Measurements from ENCODE around the gene KCNK1. TPM values are rescaled to one million over a fixed set of nuclear protein-coding genes. Genes with fewer than 3 reads are reported as not detected.

KCNK1 gene
- total RNA-seq, 1 donor from 2014 or later, result 6.3 TPM

DNA sequence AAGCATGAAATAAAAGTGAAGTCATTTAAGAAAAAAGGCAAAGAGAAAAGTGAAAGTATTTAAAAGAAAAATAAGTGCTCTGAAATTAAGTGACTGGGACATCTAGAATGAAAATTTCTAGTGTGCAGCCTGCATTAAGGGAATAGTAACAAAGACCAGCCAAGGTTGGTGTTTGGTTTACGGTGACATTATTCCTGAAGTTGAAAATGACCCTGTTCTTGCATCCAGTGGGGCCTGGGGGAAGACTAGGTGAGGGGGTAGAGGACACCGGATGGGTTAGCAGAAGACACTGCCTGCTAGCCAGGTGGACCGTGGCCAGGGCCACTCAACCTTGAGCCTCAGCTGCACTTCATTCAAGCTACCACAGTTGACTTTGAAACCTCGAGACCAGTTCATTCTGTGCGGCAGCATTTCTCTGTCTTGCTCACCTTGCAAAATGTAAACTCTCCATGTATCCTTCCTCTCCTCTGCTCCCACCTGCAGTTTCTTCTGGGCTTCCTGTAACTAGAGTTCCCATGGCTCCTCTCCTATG, 14.3 kb upstream of the KCNK1 start:
- Histone ChIP-seq H3K27me3 (ENCODE audit: control insufficient read depth, insufficient read depth, low read length) (peaks cover 2% of the 10 kb centered on the region), H3K36me3 (ENCODE audit: control insufficient read depth, insufficient read depth, low read length) (no peaks in the 10 kb centered on the region), H3K4me3 (ENCODE audit: low read depth, low read length) (no peak overlapping the region)
- no peak for DNase-seq (ENCODE audit: low read depth)
- TF ChIP-seq CTCF (IDR thresholded peaks at IDR 0.05; ENCODE audit: insufficient read depth, low read length, poor library complexity, severe bottlenecking), result no peak

- H3K36me3 ChIP-seq (ENCODE audit: control insufficient read depth, insufficient read depth, low read length), result no peaks in the 10 kb centered on the region
- TF ChIP-seq CTCF (IDR thresholded peaks at IDR 0.05; ENCODE audit: insufficient read depth, low read length, poor library complexity, severe bottlenecking), result no peak
- peaks cover 2% of the 10 kb centered on the region for H3K27me3 ChIP-seq (ENCODE audit: control insufficient read depth, insufficient read depth, low read length)
- H3K4me3 ChIP-seq (ENCODE audit: low read depth, low read length), result no peak overlapping the region
- no peak for DNase-seq (ENCODE audit: low read depth)
Observed at GRCh38 chr1:233600488-233600887, 13.4 kb upstream of the KCNK1 start.

- no peak for DNase-seq (ENCODE audit: low read depth)
- TF ChIP-seq CTCF (IDR thresholded peaks at IDR 0.05; ENCODE audit: insufficient read depth, low read length, poor library complexity, severe bottlenecking), result no peak
- H3K27me3 ChIP-seq (ENCODE audit: control insufficient read depth, insufficient read depth, low read length), result peaks cover 2% of the 10 kb centered on the region
- no peaks in the 10 kb centered on the region for H3K36me3 ChIP-seq (ENCODE audit: control insufficient read depth, insufficient read depth, low read length)
- no peak overlapping the region for H3K4me3 ChIP-seq (ENCODE audit: low read depth, low read length)
Observed at GRCh38 chr1:233603478-233603877, 10.4 kb upstream of the KCNK1 start.

DNA sequence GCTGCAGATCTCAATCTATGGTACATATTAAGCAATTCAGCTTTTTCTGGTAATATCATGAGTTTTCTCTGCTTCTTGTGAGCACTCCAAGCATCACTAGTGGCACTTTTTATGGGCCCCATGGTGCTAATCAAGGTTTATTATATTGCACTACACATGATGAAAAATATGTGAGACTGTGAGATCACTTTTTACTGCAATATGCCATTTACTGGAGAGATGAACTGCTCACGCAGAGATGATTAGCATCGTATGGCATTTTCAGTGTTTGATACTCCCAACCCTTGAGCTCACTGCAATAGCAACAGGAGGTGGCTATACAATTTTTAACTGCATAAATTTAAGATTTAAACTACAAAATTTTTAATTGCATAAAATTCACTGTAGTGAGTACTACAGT, 8.7 kb upstream of the KCNK1 start:
- Histone ChIP-seq H3K27me3 (ENCODE audit: control insufficient read depth, insufficient read depth, low read length) (peaks cover 2% of the 10 kb centered on the region), H3K36me3 (ENCODE audit: control insufficient read depth, insufficient read depth, low read length) (no peaks in the 10 kb centered on the region), H3K4me3 (ENCODE audit: low read depth, low read length) (no peak overlapping the region)
- DNase-seq (ENCODE audit: low read depth), result no peak
- TF ChIP-seq CTCF (IDR thresholded peaks at IDR 0.05; ENCODE audit: insufficient read depth, low read length, poor library complexity, severe bottlenecking), result no peak

GRCh38 chr1:233606813-233607212, 7.1 kb upstream of the KCNK1 start:
- Histone ChIP-seq H3K27me3 (ENCODE audit: control insufficient read depth, insufficient read depth, low read length) (no peaks in the 10 kb centered on the region), H3K4me3 (ENCODE audit: low read depth, low read length) (no peak overlapping the region), H3K36me3 (ENCODE audit: control insufficient read depth, insufficient read depth, low read length) (no peaks in the 10 kb centered on the region)
- no peak for DNase-seq (ENCODE audit: low read depth)
- TF ChIP-seq CTCF (IDR thresholded peaks at IDR 0.05; ENCODE audit: insufficient read depth, low read length, poor library complexity, severe bottlenecking), result no peak

Measured in kidney epithelial cell (primary cell).